Measurements from ENCODE around the gene BRD7.

DNA sequence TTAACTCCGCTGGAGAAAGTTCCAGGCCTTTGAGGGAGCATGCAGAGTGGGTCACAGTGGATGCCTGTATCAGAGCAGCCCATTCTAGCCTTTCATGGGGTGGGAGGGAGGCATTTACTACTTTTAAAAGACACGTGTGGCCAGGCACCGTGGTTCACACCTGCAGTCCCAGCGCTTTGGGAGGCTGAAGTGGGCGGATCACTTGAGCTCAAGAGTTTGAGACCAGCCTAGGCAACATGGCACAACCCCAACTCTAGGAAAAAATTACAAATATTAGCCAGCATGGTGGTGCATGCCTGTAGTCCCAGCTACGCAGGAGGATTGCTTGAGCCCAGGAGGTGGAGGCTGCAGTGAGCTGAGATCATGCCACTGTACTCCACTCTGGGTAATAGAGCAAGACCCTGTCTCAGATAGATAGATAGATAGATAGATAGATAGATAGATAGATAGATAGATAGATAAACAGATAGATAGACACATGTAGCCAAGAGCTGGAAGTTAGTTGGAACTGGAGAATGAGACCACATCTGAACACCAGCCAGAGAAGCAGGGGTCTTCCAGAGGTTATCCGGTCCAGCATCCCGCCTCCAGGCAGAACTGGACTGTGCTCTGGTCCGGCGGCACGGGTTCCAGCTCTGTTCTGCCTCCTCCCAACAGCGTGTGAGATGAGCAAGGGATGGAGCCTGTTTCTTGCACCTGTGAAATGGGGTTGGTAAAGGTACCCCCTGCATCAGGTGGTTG is 98.8 kb downstream of the BRD7 start:
- TF ChIP-seq, protein P1, sequence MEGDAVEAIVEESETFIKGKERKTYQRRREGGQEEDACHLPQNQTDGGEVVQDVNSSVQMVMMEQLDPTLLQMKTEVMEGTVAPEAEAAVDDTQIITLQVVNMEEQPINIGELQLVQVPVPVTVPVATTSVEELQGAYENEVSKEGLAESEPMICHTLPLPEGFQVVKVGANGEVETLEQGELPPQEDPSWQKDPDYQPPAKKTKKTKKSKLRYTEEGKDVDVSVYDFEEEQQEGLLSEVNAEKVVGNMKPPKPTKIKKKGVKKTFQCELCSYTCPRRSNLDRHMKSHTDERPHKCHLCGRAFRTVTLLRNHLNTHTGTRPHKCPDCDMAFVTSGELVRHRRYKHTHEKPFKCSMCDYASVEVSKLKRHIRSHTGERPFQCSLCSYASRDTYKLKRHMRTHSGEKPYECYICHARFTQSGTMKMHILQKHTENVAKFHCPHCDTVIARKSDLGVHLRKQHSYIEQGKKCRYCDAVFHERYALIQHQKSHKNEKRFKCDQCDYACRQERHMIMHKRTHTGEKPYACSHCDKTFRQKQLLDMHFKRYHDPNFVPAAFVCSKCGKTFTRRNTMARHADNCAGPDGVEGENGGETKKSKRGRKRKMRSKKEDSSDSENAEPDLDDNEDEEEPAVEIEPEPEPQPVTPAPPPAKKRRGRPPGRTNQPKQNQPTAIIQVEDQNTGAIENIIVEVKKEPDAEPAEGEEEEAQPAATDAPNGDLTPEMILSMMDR (IDR thresholded peaks at IDR 0.05): no peak
- TF ChIP-seq POLR2A (IDR thresholded peaks at IDR 0.05): no peak

All from right lobe of liver (tissue), 4 donors.